Vagina (tissue), 2 donors: ENCODE data around the gene MED12L. TPM values are rescaled to one million over a fixed set of nuclear protein-coding genes. Genes with fewer than 3 reads are reported as not detected.

Source experiments
- DNase-seq, 2 donors: peaks; one replicate each; pipeline ENCODE4 v3.0.0-alpha.2; 2017; ENCODE audit errors: extremely low spot score in 2 of 2
- H3K27ac ChIP-seq: fragments of 200-600 bp; sonication (generic); one replicate; pipeline ENCODE4 v1.5.1; 2019
- H3K27me3 ChIP-seq: fragments of 200-600 bp; sonication (generic); one replicate; pipeline ENCODE4 v1.5.1; 2019
- H3K36me3 ChIP-seq, 2 donors: fragments of 200-600 bp; sonication (generic); one replicate each; pipeline ENCODE4 v1.5.1; 2017 to 2019
- H3K4me1 ChIP-seq: fragments of 200-600 bp; sonication (generic); one replicate; pipeline ENCODE4 v1.5.1; 2019
- H3K4me3 ChIP-seq, 2 donors: fragments of 200-600 bp; sonication (generic); 1 replicate in 1 of 2; 2 replicates in 1 of 2; pipeline ENCODE4 v1.5.1; 2016 to 2019
- H3K9me3 ChIP-seq: fragments of 200-600 bp; sonication (generic); one replicate; pipeline ENCODE4 v1.5.1; 2019
- CTCF ChIP-seq, 3 experiments: fragments of 450-650 bp in 2 of 3; fragments of 200-600 bp in 1 of 3; sonication (generic) in 1 of 3; IDR thresholded peaks; one replicate each; pipeline ENCODE4 v1.5.1; 2017 to 2019; ENCODE audit warnings: antibody characterized with exemption in 3 of 3, mild to moderate bottlenecking in 2 of 3, moderate library complexity in 2 of 3
- POLR2A ChIP-seq, 2 donors: fragments of 450-650 bp; IDR thresholded peaks; one replicate each; pipeline ENCODE4 v1.6.1; 2017; ENCODE audit warnings: antibody characterized with exemption in 2 of 2, mild to moderate bottlenecking in 2 of 2, moderate library complexity in 2 of 2
- POLR2AphosphoS5 ChIP-seq, 2 donors: sonication (generic); formaldehyde crosslinking; IDR thresholded peaks; one replicate each; pipeline ENCODE4 v1.9.0; 2017; ENCODE audit warnings: antibody characterized with exemption in 2 of 2, mild to moderate bottlenecking in 2 of 2, low read depth in 1 of 2; ENCODE audit not compliant: insufficient read depth in 1 of 2
- intact Hi-C: fragments of 100-400 bp; cut with DNase I; formaldehyde crosslinking; loops from one replicate; pipeline ENCODE4 v1.15.1; 2023
- total RNA-seq: library from RNA; depleted of rRNA; stranded (reverse); fragments of >200 nt; gene quantifications from one replicate; pipeline ENCODE4 v1.2.3, GENCODE V29; 2016

Gene MED12L
- total RNA-seq, 1 donor from 2014 or later: 1.7 TPM

GRCh38 chr3:151423091-151423490 lies 337.6 kb downstream of the MED12L start:
- H3K9me3 ChIP-seq: no peaks in the 10 kb centered on the region
- H3K4me3 ChIP-seq: no peak overlapping the region
- H3K4me1 ChIP-seq: no peaks in the 10 kb centered on the region
- TF ChIP-seq CTCF (IDR thresholded peaks at IDR 0.05) (no peak), POLR2A (IDR thresholded peaks at IDR 0.05) (no peak), POLR2AphosphoS5 (IDR thresholded peaks at IDR 0.05; ENCODE audit: insufficient read depth in 1 of 2, low read depth in 1 of 2) (no peak)
- no peak overlapping the region for H3K27ac ChIP-seq
- intact Hi-C loops: no loop called here
- no peaks in the 10 kb centered on the region for H3K27me3 ChIP-seq
- no peaks in the 10 kb centered on the region for H3K36me3 ChIP-seq
- DNase-seq: no peak

GRCh38 chr3:151425627-151426340 lies 340.3 kb downstream of the MED12L start:
- H3K36me3 ChIP-seq: no peaks in the 10 kb centered on the region
- no peaks in the 10 kb centered on the region for H3K9me3 ChIP-seq
- intact Hi-C loops: no loop called here
- no peak overlapping the region for H3K27ac ChIP-seq
- no peak overlapping the region for H3K4me3 ChIP-seq
- no peak for TF ChIP-seq CTCF (IDR thresholded peaks at IDR 0.05)
- TF ChIP-seq POLR2A (IDR thresholded peaks at IDR 0.05): no peak
- TF ChIP-seq POLR2AphosphoS5 (IDR thresholded peaks at IDR 0.05; ENCODE audit: insufficient read depth in 1 of 2, low read depth in 1 of 2): no peak
- DNase-seq: no peak
- no peaks in the 10 kb centered on the region for H3K27me3 ChIP-seq
- H3K4me1 ChIP-seq: no peaks in the 10 kb centered on the region

GRCh38 chr3:151426341-151426657 lies 340.8 kb downstream of the MED12L start:
- no peaks in the 10 kb centered on the region for H3K27me3 ChIP-seq
- no peaks in the 10 kb centered on the region for H3K36me3 ChIP-seq
- intact Hi-C loops: no loop called here
- DNase-seq: no peak
- no peaks in the 10 kb centered on the region for H3K9me3 ChIP-seq
- H3K4me1 ChIP-seq: no peaks in the 10 kb centered on the region
- TF ChIP-seq POLR2A (IDR thresholded peaks at IDR 0.05) (no peak), POLR2AphosphoS5 (IDR thresholded peaks at IDR 0.05; ENCODE audit: insufficient read depth in 1 of 2, low read depth in 1 of 2) (no peak), CTCF (IDR thresholded peaks at IDR 0.05) (no peak)
- no peak overlapping the region for H3K27ac ChIP-seq
- H3K4me3 ChIP-seq: no peak overlapping the region

GRCh38 chr3:151428386-151428785 lies 342.9 kb downstream of the MED12L start:
- H3K36me3 ChIP-seq: no peaks in the 10 kb centered on the region

More at GRCh38 chr3:151428386-151428785, 342.9 kb downstream of the MED12L start:
- H3K4me1 ChIP-seq: no peaks in the 10 kb centered on the region
- H3K27me3 ChIP-seq: no peaks in the 10 kb centered on the region
- DNase-seq: no peak
- no peak overlapping the region for H3K4me3 ChIP-seq
- no peaks in the 10 kb centered on the region for H3K9me3 ChIP-seq
- TF ChIP-seq POLR2AphosphoS5 (IDR thresholded peaks at IDR 0.05; ENCODE audit: insufficient read depth in 1 of 2, low read depth in 1 of 2) (no peak), CTCF (IDR thresholded peaks at IDR 0.05) (no peak), POLR2A (IDR thresholded peaks at IDR 0.05) (no peak)
- H3K27ac ChIP-seq: no peak overlapping the region
- intact Hi-C loops: no loop called here
